NT2/D1 (cell line): ENCODE results near the gene PSMF1.
"Not testable (repeated sequence)": the region's sequence is repeated elsewhere in the genome, so short reads cannot be mapped to it uniquely, and the experiment has no call there.

Experiments
- SUZ12 ChIP-seq: IDR thresholded peaks from 2 replicates; pipeline ENCODE4 v1.6.1; 2011; ENCODE audit not compliant: insufficient read length, insufficient read depth; ENCODE audit errors: extremely low read depth
- ZNF274 ChIP-seq: IDR thresholded peaks from 2 replicates; pipeline ENCODE4 v1.6.1; 2011; ENCODE audit warnings: mild to moderate bottlenecking, low read depth, low read length

- not testable (repeated sequence) for TF ChIP-seq SUZ12, ZNF274
Observed at GRCh38 chr20:1149812-1150211, 31.4 kb downstream of the PSMF1 start.
